ENCODE measurements around the gene TSSC4. TPM values are rescaled to one million over a fixed set of nuclear protein-coding genes. Genes with fewer than 3 reads are reported as not detected.
"Not testable (repeated sequence)": the region's sequence is repeated elsewhere in the genome, so short reads cannot be mapped to it uniquely, and the experiment has no call there.

TSSC4 gene
- total RNA-seq, 6 donors from 2014 or later = 28.9 to 69.4 (median 50.3) TPM

- Histone ChIP-seq H3K4me3 (no peak overlapping the region), H3K36me3 (no peaks in the 10 kb centered on the region), H3K27ac (no peak overlapping the region), H3K27me3 (no peaks in the 10 kb centered on the region), H3K4me1 (no peaks in the 10 kb centered on the region), H3K9me3 (no peaks in the 10 kb centered on the region)
- WGBS, 2 donors = 70 to 88% methylated on average over 1 to 8 of the region's 8 CpGs
- TF ChIP-seq POLR2AphosphoS5 (IDR thresholded peaks at IDR 0.05) (no peak), EP300 (IDR thresholded peaks at IDR 0.05) (no peak), CTCF (IDR thresholded peaks at IDR 0.05) (no peak), POLR2A (IDR thresholded peaks at IDR 0.05) (no peak)
- ATAC-seq (ENCODE audit: low FRiP score in 2 of 2) = no peak
- no peak for DNase-seq
These were observed 43.3 kb upstream of the TSSC4 start for GRCh38 chr11:2357246-2357645.

- H3K9me3 ChIP-seq; ATAC-seq (ENCODE audit: low FRiP score in 2 of 2); H3K36me3 ChIP-seq; H3K4me3 ChIP-seq; H3K4me1 ChIP-seq; H3K27me3 ChIP-seq; H3K27ac ChIP-seq: not testable (repeated sequence)
- peak in 1 of 2 donors; percentile 49 for DNase-seq
- WGBS, 2 donors = 94 to 98% methylated on average over 7 to 13 of the region's 13 CpGs
These were observed 42.9 kb upstream of the TSSC4 start for GRCh38 chr11:2357651-2358050.

GRCh38 chr11:2358754-2359442 is 41.7 kb upstream of the TSSC4 start:
- H3K4me3 ChIP-seq = no peak overlapping the region
- no peaks in the 10 kb centered on the region for H3K36me3 ChIP-seq
- H3K27ac ChIP-seq = no peak overlapping the region
- no peak for ATAC-seq (ENCODE audit: low FRiP score in 2 of 2)
- H3K9me3 ChIP-seq = no peaks in the 10 kb centered on the region
- WGBS, 2 donors = 86 to 92% methylated on average over 11 of the region's 11 CpGs
- H3K27me3 ChIP-seq = no peaks in the 10 kb centered on the region
- DNase-seq = no peak
- no peaks in the 10 kb centered on the region for H3K4me1 ChIP-seq
- TF ChIP-seq CTCF (IDR thresholded peaks at IDR 0.05) (no peak), EP300 (IDR thresholded peaks at IDR 0.05) (no peak), POLR2AphosphoS5 (IDR thresholded peaks at IDR 0.05) (no peak), POLR2A (IDR thresholded peaks at IDR 0.05) (no peak)

- H3K9me3 ChIP-seq = no peaks in the 10 kb centered on the region
- no peaks in the 10 kb centered on the region for H3K36me3 ChIP-seq
- DNase-seq = peak in 1 of 2 donors; percentile 43
- TF ChIP-seq CTCF (IDR thresholded peaks at IDR 0.05) = no peak
- no peak for TF ChIP-seq POLR2A (IDR thresholded peaks at IDR 0.05)
- TF ChIP-seq POLR2AphosphoS5 (IDR thresholded peaks at IDR 0.05) = no peak
- TF ChIP-seq EP300 (IDR thresholded peaks at IDR 0.05) = no peak
- no peak overlapping the region for H3K4me3 ChIP-seq
- no peak for ATAC-seq (ENCODE audit: low FRiP score in 2 of 2)
- H3K27me3 ChIP-seq = no peaks in the 10 kb centered on the region
- 95 to 96% methylated on average over 3 to 8 of the region's 9 CpGs for WGBS, 2 donors
- H3K4me1 ChIP-seq = no peaks in the 10 kb centered on the region
- H3K27ac ChIP-seq = no peak overlapping the region
These were observed 41.0 kb upstream of the TSSC4 start for GRCh38 chr11:2359557-2359956.

- WGBS, 2 donors = 94 to 95% methylated on average over 8 to 14 of the region's 14 CpGs
- Histone ChIP-seq H3K4me1 (no peaks in the 10 kb centered on the region), H3K27ac (no peak overlapping the region), H3K9me3 (no peaks in the 10 kb centered on the region), H3K36me3 (no peaks in the 10 kb centered on the region), H3K27me3 (no peaks in the 10 kb centered on the region), H3K4me3 (no peak overlapping the region)
- TF ChIP-seq EP300 (IDR thresholded peaks at IDR 0.05) = no peak
- TF ChIP-seq CTCF (IDR thresholded peaks at IDR 0.05) = no peak
- no peak for TF ChIP-seq POLR2AphosphoS5 (IDR thresholded peaks at IDR 0.05)
- TF ChIP-seq POLR2A (IDR thresholded peaks at IDR 0.05) = no peak
- no peak for DNase-seq
- ATAC-seq (ENCODE audit: low FRiP score in 2 of 2) = no peak
These were observed 40.4 kb upstream of the TSSC4 start for GRCh38 chr11:2360081-2360642.
